ENCODE data around the gene PNCK.

Gene PNCK

GRCh38 chrX:153625271-153626024 is 48.2 kb downstream of the PNCK start:
- no peak for TF ChIP-seq ISL1 (CRISPR knock-in tag; IDR thresholded peaks at IDR 0.05)
- TF ChIP-seq ZNF8 (CRISPR knock-in tag; IDR thresholded peaks at IDR 0.05), result no peak
- no peak for TF ChIP-seq CSDC2 (CRISPR knock-in tag; IDR thresholded peaks at IDR 0.05)
- no peak for TF ChIP-seq ARNTL (CRISPR knock-in tag; IDR thresholded peaks at IDR 0.05; ENCODE audit: borderline replicate concordance, low read depth)
- no peak for TF ChIP-seq CREB5 (CRISPR knock-in tag; IDR thresholded peaks at IDR 0.05; ENCODE audit: low read depth)
- TF ChIP-seq ZNF565 (CRISPR knock-in tag; conservative IDR thresholded peaks at IDR 0.05; ENCODE audit: low read depth), result no peak
- TF ChIP-seq PATZ1 (CRISPR knock-in tag; IDR thresholded peaks at IDR 0.05; ENCODE audit: borderline replicate concordance), result no peak
- TF ChIP-seq ESRRG (CRISPR knock-in tag; IDR thresholded peaks at IDR 0.05), result no peak
- TF ChIP-seq TOX (CRISPR knock-in tag; IDR thresholded peaks at IDR 0.05; ENCODE audit: borderline replicate concordance), result no peak
- no peak for TF ChIP-seq ZNF70 (CRISPR knock-in tag; IDR thresholded peaks at IDR 0.05)
- TF ChIP-seq GLIS3 (CRISPR knock-in tag; IDR thresholded peaks at IDR 0.05), result no peak
- no peak for TF ChIP-seq POU6F1 (CRISPR knock-in tag; IDR thresholded peaks at IDR 0.05; ENCODE audit: borderline replicate concordance, low read depth)
- no peak for TF ChIP-seq SNAI2 (CRISPR knock-in tag; IDR thresholded peaks at IDR 0.05)
- no peak for ATAC-seq

- ATAC-seq, result no peak
- no peak for TF ChIP-seq ZNF565 (CRISPR knock-in tag; conservative IDR thresholded peaks at IDR 0.05; ENCODE audit: low read depth)
- TF ChIP-seq CSRNP3 (CRISPR knock-in tag; IDR thresholded peaks at IDR 0.05), result no peak
- TF ChIP-seq ZNF70 (CRISPR knock-in tag; IDR thresholded peaks at IDR 0.05), result no peak
- no peak for TF ChIP-seq TOX (CRISPR knock-in tag; IDR thresholded peaks at IDR 0.05; ENCODE audit: borderline replicate concordance)
- no peak for TF ChIP-seq CSDC2 (CRISPR knock-in tag; IDR thresholded peaks at IDR 0.05)
- no peak for TF ChIP-seq RARB (CRISPR knock-in tag; IDR thresholded peaks at IDR 0.05)
- TF ChIP-seq ARNTL (CRISPR knock-in tag; IDR thresholded peaks at IDR 0.05; ENCODE audit: borderline replicate concordance, low read depth), result no peak
- TF ChIP-seq SNAI2 (CRISPR knock-in tag; IDR thresholded peaks at IDR 0.05), result no peak
- no peak for TF ChIP-seq PATZ1 (CRISPR knock-in tag; IDR thresholded peaks at IDR 0.05; ENCODE audit: borderline replicate concordance)
- no peak for TF ChIP-seq ZNF8 (CRISPR knock-in tag; IDR thresholded peaks at IDR 0.05)
- no peak for TF ChIP-seq TCF4 (CRISPR knock-in tag; IDR thresholded peaks at IDR 0.05; ENCODE audit: borderline replicate concordance)
- TF ChIP-seq ZFP30 (CRISPR knock-in tag; IDR thresholded peaks at IDR 0.05), result no peak
- TF ChIP-seq GLIS3 (CRISPR knock-in tag; IDR thresholded peaks at IDR 0.05), result no peak
- TF ChIP-seq POU6F1 (CRISPR knock-in tag; IDR thresholded peaks at IDR 0.05; ENCODE audit: borderline replicate concordance, low read depth), result no peak
- no peak for TF ChIP-seq ZC3H10 (CRISPR knock-in tag; IDR thresholded peaks at IDR 0.05)
Measured at GRCh38 chrX:153624196-153625091, 49.2 kb downstream of the PNCK start.
